ENCODE results near the gene GRK3. TPM values are rescaled to one million over a fixed set of nuclear protein-coding genes. Genes with fewer than 3 reads are reported as not detected.

Gene GRK3
- total RNA-seq, 1 experiment from 2014 or later: 14.6 TPM

DNA sequence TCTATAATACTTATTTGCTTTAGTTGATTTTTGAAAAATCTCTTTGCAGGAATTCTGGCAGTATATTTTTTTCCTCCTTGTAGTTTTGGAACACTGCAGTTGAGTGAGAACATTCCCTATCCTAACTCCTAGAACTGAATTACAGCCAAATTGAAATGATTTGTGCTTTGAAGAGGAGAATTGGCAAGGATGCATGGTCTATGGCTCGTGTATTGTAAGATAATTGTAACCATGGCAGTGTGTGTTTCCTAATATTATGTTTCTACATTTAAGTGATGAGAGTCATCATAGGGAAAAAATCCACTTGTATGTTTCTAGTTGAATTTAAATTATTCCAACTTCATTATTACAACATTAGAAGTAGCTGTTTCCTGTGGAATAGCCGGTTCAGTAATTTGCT, 96.6 kb downstream of the GRK3 start:
- TF ChIP-seq MAX (IDR thresholded peaks at IDR 0.05): no peak
- TF ChIP-seq ZFX (IDR thresholded peaks at IDR 0.05): no peak
- TF ChIP-seq SIN3A (IDR thresholded peaks at IDR 0.05; ENCODE audit: low read depth): no peak
- no peak for TF ChIP-seq POLR2A (IDR thresholded peaks at IDR 0.05; ENCODE audit: borderline replicate concordance, extremely low read depth, insufficient read depth, insufficient read length)
- TF ChIP-seq ELF1 (IDR thresholded peaks at IDR 0.05; ENCODE audit: borderline replicate concordance, low read depth): no peak
- TF ChIP-seq, protein P1, sequence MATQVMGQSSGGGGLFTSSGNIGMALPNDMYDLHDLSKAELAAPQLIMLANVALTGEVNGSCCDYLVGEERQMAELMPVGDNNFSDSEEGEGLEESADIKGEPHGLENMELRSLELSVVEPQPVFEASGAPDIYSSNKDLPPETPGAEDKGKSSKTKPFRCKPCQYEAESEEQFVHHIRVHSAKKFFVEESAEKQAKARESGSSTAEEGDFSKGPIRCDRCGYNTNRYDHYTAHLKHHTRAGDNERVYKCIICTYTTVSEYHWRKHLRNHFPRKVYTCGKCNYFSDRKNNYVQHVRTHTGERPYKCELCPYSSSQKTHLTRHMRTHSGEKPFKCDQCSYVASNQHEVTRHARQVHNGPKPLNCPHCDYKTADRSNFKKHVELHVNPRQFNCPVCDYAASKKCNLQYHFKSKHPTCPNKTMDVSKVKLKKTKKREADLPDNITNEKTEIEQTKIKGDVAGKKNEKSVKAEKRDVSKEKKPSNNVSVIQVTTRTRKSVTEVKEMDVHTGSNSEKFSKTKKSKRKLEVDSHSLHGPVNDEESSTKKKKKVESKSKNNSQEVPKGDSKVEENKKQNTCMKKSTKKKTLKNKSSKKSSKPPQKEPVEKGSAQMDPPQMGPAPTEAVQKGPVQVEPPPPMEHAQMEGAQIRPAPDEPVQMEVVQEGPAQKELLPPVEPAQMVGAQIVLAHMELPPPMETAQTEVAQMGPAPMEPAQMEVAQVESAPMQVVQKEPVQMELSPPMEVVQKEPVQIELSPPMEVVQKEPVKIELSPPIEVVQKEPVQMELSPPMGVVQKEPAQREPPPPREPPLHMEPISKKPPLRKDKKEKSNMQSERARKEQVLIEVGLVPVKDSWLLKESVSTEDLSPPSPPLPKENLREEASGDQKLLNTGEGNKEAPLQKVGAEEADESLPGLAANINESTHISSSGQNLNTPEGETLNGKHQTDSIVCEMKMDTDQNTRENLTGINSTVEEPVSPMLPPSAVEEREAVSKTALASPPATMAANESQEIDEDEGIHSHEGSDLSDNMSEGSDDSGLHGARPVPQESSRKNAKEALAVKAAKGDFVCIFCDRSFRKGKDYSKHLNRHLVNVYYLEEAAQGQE (IDR thresholded peaks at IDR 0.05; ENCODE audit: low read depth): no peak
- no peak for TF ChIP-seq SP1 (IDR thresholded peaks at IDR 0.05; ENCODE audit: low read depth)
- no peak for TF ChIP-seq ATF3 (IDR thresholded peaks at IDR 0.05)
- no peak for TF ChIP-seq CEBPB (IDR thresholded peaks at IDR 0.05; ENCODE audit: low read depth)
- TF ChIP-seq EGR1 (IDR thresholded peaks at IDR 0.05; ENCODE audit: low read depth): no peak
- no peak for TF ChIP-seq JUND (IDR thresholded peaks at IDR 0.05)
- TF ChIP-seq ZBTB33 (IDR thresholded peaks at IDR 0.05; ENCODE audit: extremely low read depth, insufficient replicate concordance, low read length): no peak
- TF ChIP-seq SRF (IDR thresholded peaks at IDR 0.05; ENCODE audit: low read depth): no peak
- Histone ChIP-seq H2AFZ (ENCODE audit: low read depth, low read length, poor library complexity, severe bottlenecking) (no peak overlapping the region), H3K36me3 (ENCODE audit: control insufficient read depth in 1 of 2, insufficient read depth in 2 of 2, low read length in 2 of 2) (no peaks in the 10 kb centered on the region), H3K4me2 (ENCODE audit: low read length) (no peak overlapping the region), H3K9ac (ENCODE audit: low read length) (no peak overlapping the region), H3K79me2 (ENCODE audit: insufficient read depth, low read length) (no peaks in the 10 kb centered on the region), H3K27ac (ENCODE audit: low read depth, low read length) (no peak overlapping the region), H4K20me1 (ENCODE audit: insufficient read depth) (no peaks in the 10 kb centered on the region), H3K4me1 (ENCODE audit: control insufficient read depth in 1 of 2, insufficient read depth in 2 of 2, low read length in 2 of 2) (no peaks in the 10 kb centered on the region), H3K9me2 (ENCODE audit: insufficient read depth) (no peaks in the 10 kb centered on the region), H3K9me3 (ENCODE audit: control insufficient read depth in 1 of 2, insufficient read depth in 1 of 2, low read depth in 1 of 2, low read length in 2 of 2) (no peaks in the 10 kb centered on the region), H3K27me3 (ENCODE audit: insufficient read depth, low read length) (no peaks in the 10 kb centered on the region), H3K4me3 (replicated peaks in 1 of 2; ENCODE audit: low read depth in 1 of 2, low read length in 2 of 2) (no peak overlapping the region)
- RAD21 ChIA-PET (ENCODE audit: low non-redundant PET in 1 of 2, low total read pairs in 2 of 2, uncharacterized antibody in 2 of 2, unreplicated experiment in 2 of 2): no interaction called here
- intact Hi-C loops (cut with micrococcal nuclease): no loop called here
- POLR2A ChIA-PET: no interaction called here
- DNase-seq (ENCODE audit: low read depth, low spot score): no peak
- no TSS peak for BruUV-seq (replicated peaks)
- CTCF ChIA-PET: no interaction called here
- ATAC-seq: no peak
